ENCODE data around the gene RGS6. TPM values are rescaled to one million over a fixed set of nuclear protein-coding genes. Genes with fewer than 3 reads are reported as not detected.

The RGS6 gene
- total and polyA plus RNA-seq, 5 donors from 2014 or later, result 0.13 to 1.5 (median 0.69) TPM

DNA sequence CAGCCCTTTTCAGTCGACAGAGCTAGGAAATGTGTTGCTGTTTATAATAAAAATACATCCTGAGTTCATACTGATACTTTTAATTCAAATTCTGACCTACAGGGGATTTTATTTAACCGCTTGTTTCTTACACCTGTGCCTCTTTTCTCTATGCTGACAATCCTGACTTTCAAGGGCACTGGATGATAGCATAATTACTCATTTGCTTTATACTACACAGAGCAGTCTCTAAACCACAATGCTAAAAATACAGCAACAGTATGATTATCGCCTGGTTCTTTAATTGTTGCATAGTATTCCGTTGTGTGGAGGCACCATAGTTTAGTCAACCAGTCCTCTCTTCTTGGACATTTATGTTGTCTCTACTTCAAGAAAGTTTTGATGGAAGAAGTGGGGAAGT is 588.8 kb downstream of the RGS6 start:
- no peak for ATAC-seq (ENCODE audit: low read depth in 2 of 2)
- peaks cover 49% of the 10 kb centered on the region for H3K4me1 ChIP-seq (ENCODE audit: control insufficient read depth, insufficient read depth, low read length, poor library complexity, severe bottlenecking)
- no peaks in the 10 kb centered on the region for H3K36me3 ChIP-seq (ENCODE audit: control insufficient read depth, insufficient read depth, low read length)
- peaks cover 27 to 67% (median 47%) of the 10 kb centered on the region in 4 donors for H3K4me1 Mint-ChIP-seq
- peaks cover 4% of the 10 kb centered on the region for H3K27me3 Mint-ChIP-seq
- H3K27me3 ChIP-seq (ENCODE audit: control insufficient read depth, insufficient read depth, low read length), result no peaks in the 10 kb centered on the region
- H3K4me3 Mint-ChIP-seq, result no peak overlapping the region
- no peak for DNase-seq
- H3K9me3 Mint-ChIP-seq, result peaks cover 0 to 9% (median 0%) of the 10 kb centered on the region in 7 donors
- H3K9me3 ChIP-seq (ENCODE audit: control insufficient read depth in 2 of 2, low read length in 2 of 2), result no peaks in the 10 kb centered on the region
- no peak overlapping the region for H3K4me3 ChIP-seq (ENCODE audit: low read depth, low read length)
- H3K27ac Mint-ChIP-seq, result no peak overlapping the region
- no peaks in the 10 kb centered on the region for H3K36me3 Mint-ChIP-seq
- no peak overlapping the region for H3K27ac ChIP-seq (ENCODE audit: insufficient read depth, low read length, poor library complexity, severe bottlenecking)

DNA sequence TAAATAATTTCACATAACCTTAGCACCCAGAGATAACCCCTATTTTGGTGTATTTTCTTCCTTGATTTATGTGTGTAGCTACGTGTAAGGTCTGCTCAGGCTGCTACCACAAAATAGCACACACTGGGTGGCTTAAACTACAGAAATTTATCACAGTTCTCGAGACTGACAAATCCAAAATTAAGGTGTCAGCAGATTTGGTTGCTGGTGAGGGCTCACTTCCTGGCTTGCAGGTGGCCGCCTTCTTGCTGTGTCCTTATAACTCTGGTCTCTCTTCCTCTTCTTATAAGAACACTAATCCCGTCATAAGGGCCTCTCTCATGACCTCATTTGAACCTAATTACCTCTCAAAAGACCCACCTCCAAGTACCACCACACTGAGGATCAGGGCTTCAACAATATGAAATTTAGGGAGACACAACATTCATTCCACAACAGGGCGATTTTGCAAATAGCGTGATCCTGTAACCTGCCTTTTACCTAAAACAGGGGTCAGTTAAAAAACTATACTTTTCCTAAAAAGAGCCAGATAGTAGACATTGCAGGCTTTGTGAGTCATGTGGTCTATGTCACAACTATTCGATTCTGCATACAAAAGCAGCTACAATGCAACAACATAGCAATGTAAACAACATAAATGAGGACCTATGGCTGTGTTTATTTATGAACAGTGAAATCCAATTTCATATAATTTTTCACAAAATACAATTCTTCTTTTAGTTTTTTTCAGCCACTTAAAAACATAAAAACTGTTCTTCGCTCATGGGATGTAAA is 589.9 kb downstream of the RGS6 start:
- no peak overlapping the region for H3K4me3 ChIP-seq (ENCODE audit: low read depth, low read length)
- Mint-ChIP-seq H3K27me3 (peaks cover 4% of the 10 kb centered on the region), H3K9me3 (peaks cover 0 to 9% (median 0%) of the 10 kb centered on the region in 7 donors), H3K27ac (no peak overlapping the region), H3K4me3 (peak overlapping the region in 1 of 4 donors; percentile 66), H3K36me3 (no peaks in the 10 kb centered on the region), H3K4me1 (peaks cover 21 to 62% (median 43%) of the 10 kb centered on the region in 4 donors)
- no peaks in the 10 kb centered on the region for H3K9me3 ChIP-seq (ENCODE audit: control insufficient read depth in 2 of 2, low read length in 2 of 2)
- ATAC-seq (ENCODE audit: low read depth in 2 of 2), result no peak
- H3K4me1 ChIP-seq (ENCODE audit: control insufficient read depth, insufficient read depth, low read length, poor library complexity, severe bottlenecking), result peaks cover 41% of the 10 kb centered on the region
- no peaks in the 10 kb centered on the region for H3K27me3 ChIP-seq (ENCODE audit: control insufficient read depth, insufficient read depth, low read length)
- DNase-seq, result no peak
- no peak overlapping the region for H3K27ac ChIP-seq (ENCODE audit: insufficient read depth, low read length, poor library complexity, severe bottlenecking)
- no peaks in the 10 kb centered on the region for H3K36me3 ChIP-seq (ENCODE audit: control insufficient read depth, insufficient read depth, low read length)

DNA sequence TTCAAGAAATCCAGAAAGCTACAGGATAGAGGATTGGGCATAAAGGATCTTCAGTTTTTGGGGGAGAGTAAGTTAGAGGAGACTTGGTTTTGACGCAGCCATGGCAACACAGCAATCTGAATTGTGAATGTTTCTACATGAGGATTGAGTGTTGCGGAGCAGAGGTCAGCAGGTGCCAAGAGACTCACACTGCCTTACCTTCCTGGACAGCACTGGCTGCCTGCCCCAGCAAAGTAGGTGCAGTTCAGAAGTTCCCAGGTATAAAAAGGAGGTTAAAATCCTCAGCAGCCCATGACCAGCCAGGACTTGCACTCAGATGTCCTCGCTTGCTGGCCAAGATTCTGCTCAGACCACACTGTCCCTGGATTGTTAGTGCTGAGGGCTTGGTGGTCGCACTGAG is 590.6 kb downstream of the RGS6 start:
- Mint-ChIP-seq H3K9me3 (peaks cover 0 to 9% (median 0%) of the 10 kb centered on the region in 7 donors), H3K27me3 (peaks cover 4% of the 10 kb centered on the region), H3K4me3 (peak overlapping the region in 1 of 4 donors; percentile 66), H3K4me1 (peaks cover 20 to 55% (median 39%) of the 10 kb centered on the region in 4 donors), H3K27ac (no peak overlapping the region), H3K36me3 (no peaks in the 10 kb centered on the region)
- DNase-seq, result no peak
- Histone ChIP-seq H3K36me3 (ENCODE audit: control insufficient read depth, insufficient read depth, low read length) (no peaks in the 10 kb centered on the region), H3K9me3 (ENCODE audit: control insufficient read depth in 2 of 2, low read length in 2 of 2) (no peaks in the 10 kb centered on the region), H3K4me3 (ENCODE audit: low read depth, low read length) (no peak overlapping the region), H3K27ac (ENCODE audit: insufficient read depth, low read length, poor library complexity, severe bottlenecking) (no peak overlapping the region), H3K4me1 (ENCODE audit: control insufficient read depth, insufficient read depth, low read length, poor library complexity, severe bottlenecking) (peaks cover 34% of the 10 kb centered on the region), H3K27me3 (ENCODE audit: control insufficient read depth, insufficient read depth, low read length) (no peaks in the 10 kb centered on the region)
- no peak for ATAC-seq (ENCODE audit: low read depth in 2 of 2)

DNA sequence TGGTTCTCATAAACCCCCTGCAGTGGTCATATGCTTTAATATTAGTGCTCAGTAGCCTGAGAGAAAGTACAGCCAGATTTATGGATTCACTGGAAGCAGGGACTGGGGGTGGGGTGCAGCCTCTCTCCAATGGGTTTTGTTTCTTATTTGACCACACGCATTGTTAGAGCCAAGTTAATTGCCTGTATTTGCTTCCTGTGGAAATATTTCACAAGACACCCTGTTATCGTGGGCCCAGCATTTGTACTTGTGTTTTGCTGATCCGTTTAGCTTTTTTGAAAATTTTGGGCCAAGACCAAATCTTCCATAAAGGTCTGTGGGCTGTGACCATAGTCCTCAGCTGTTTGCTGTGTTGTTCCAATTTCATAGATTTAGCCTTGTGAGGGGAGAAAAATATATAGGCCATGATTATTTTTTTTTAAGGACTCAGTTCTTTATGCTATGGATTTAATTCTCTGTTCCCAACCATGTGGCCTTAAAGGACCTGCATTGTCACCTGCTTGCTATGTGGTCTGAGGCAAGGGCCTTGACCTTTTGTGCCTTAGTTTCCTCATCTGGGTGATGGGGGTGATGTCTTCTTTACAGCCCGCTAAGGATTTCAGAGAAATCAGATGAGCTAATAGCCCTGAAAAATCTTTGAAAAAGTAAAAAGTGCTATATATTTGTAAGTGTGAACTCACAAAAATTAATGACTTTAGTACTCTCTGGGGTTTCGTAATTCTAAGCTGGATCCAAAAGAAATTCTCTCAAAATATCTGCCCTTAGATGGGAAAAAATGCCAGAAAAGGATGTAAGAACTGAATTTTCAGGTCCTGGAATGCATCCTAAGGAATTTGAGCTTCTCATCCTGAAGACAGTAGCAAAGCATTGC is 591.4 kb downstream of the RGS6 start:
- no peak overlapping the region for H3K4me3 ChIP-seq (ENCODE audit: low read depth, low read length)
- H3K4me3 Mint-ChIP-seq, result no peak overlapping the region
- H3K9me3 ChIP-seq (ENCODE audit: control insufficient read depth in 2 of 2, low read length in 2 of 2), result no peaks in the 10 kb centered on the region
- no peaks in the 10 kb centered on the region for H3K27me3 ChIP-seq (ENCODE audit: control insufficient read depth, insufficient read depth, low read length)
- peaks cover 29% of the 10 kb centered on the region for H3K4me1 ChIP-seq (ENCODE audit: control insufficient read depth, insufficient read depth, low read length, poor library complexity, severe bottlenecking)
- peaks cover 3% of the 10 kb centered on the region for H3K36me3 Mint-ChIP-seq
- H3K9me3 Mint-ChIP-seq, result peaks cover 0 to 9% (median 0%) of the 10 kb centered on the region in 7 donors
- no peak for DNase-seq
- no peak for ATAC-seq (ENCODE audit: low read depth in 2 of 2)
- H3K27me3 Mint-ChIP-seq, result peaks cover 3% of the 10 kb centered on the region
- no peak overlapping the region for H3K27ac ChIP-seq (ENCODE audit: insufficient read depth, low read length, poor library complexity, severe bottlenecking)
- no peak overlapping the region for H3K27ac Mint-ChIP-seq
- peaks cover 14 to 53% (median 33%) of the 10 kb centered on the region in 4 donors for H3K4me1 Mint-ChIP-seq
- H3K36me3 ChIP-seq (ENCODE audit: control insufficient read depth, insufficient read depth, low read length), result no peaks in the 10 kb centered on the region

DNA sequence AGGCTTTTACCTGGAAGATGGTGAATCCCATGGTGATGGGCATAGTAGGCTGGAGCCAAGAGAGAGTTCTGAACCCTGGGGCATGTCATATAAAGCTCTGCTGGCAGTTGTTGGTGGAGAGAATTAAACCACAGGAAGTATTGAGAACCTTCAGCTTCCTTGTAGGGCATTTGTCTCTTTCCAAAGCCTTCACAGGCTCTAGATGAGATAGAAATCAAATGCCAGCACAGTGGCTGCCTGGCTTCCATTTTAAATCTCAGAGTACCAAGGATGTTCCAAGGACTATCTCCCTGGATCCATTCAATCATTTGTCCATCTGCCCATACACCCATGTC is 592.0 kb downstream of the RGS6 start:
- Mint-ChIP-seq H3K27me3 (no peaks in the 10 kb centered on the region), H3K4me1 (peaks cover 11 to 47% (median 27%) of the 10 kb centered on the region in 4 donors), H3K9me3 (peaks cover 0 to 9% (median 0%) of the 10 kb centered on the region in 7 donors), H3K27ac (no peak overlapping the region), H3K36me3 (peaks cover 3% of the 10 kb centered on the region), H3K4me3 (no peak overlapping the region)
- Histone ChIP-seq H3K27ac (ENCODE audit: insufficient read depth, low read length, poor library complexity, severe bottlenecking) (no peak overlapping the region), H3K36me3 (ENCODE audit: control insufficient read depth, insufficient read depth, low read length) (no peaks in the 10 kb centered on the region), H3K9me3 (ENCODE audit: control insufficient read depth in 2 of 2, low read length in 2 of 2) (no peaks in the 10 kb centered on the region), H3K27me3 (ENCODE audit: control insufficient read depth, insufficient read depth, low read length) (no peaks in the 10 kb centered on the region), H3K4me3 (ENCODE audit: low read depth, low read length) (no peak overlapping the region), H3K4me1 (ENCODE audit: control insufficient read depth, insufficient read depth, low read length, poor library complexity, severe bottlenecking) (peaks cover 23% of the 10 kb centered on the region)
- no peak for DNase-seq
- ATAC-seq (ENCODE audit: low read depth in 2 of 2), result no peak

DNA sequence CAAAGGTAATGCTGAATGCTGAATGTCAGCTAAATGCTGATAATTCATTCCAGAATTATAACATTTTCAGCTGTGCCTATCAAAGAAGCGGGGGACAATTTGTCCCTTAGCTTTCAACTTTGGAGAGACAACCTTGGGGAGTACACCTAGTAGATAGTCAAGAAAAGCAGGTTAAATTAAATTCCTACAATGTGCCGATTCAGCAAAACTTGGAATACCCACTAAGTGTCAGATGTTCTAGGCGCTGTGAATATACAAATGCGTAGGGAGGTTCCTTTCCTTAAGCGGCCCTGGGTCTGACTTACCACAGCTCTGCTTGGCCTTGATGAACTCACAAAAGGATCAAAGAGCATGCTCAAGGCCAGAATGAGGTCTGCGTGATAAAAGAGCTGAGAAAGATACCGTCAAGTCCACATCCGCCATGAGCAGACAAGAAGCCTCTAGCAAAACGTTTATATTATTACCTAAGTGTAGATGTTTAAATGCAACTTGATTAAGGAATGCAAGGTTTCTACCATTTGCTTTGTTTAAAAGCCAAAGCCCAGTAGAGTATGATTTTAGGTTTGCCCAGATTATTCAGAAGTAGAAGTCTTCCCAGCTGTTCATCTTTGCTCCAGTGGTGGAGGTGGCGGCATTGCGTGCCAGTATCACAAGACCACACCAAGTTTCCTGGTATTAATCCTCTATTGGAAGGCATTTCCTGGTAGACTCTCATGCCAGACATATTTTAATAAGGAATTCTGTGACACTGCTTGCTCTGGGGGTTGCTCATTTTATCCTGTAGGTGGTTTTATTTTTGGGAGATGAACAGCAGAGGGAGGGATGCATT is 593.1 kb downstream of the RGS6 start:
- H3K9me3 Mint-ChIP-seq, result peaks cover 0 to 4% (median 0%) of the 10 kb centered on the region in 7 donors

GRCh38 chr14:72527591-72527990 is 595.4 kb downstream of the RGS6 start:
- Mint-ChIP-seq H3K27me3 (peaks cover 4% of the 10 kb centered on the region), H3K4me3 (no peak overlapping the region), H3K27ac (no peak overlapping the region), H3K36me3 (peaks cover 3% of the 10 kb centered on the region), H3K9me3 (peaks cover 0 to 5% (median 0%) of the 10 kb centered on the region in 7 donors), H3K4me1 (peaks cover 12 to 36% (median 16%) of the 10 kb centered on the region in 4 donors)
- H3K9me3 ChIP-seq (ENCODE audit: control insufficient read depth in 2 of 2, low read length in 2 of 2), result no peaks in the 10 kb centered on the region
- H3K27ac ChIP-seq (ENCODE audit: insufficient read depth, low read length, poor library complexity, severe bottlenecking), result no peak overlapping the region
- H3K4me3 ChIP-seq (ENCODE audit: low read depth, low read length), result no peak overlapping the region
- DNase-seq, result no peak
- ATAC-seq (ENCODE audit: low read depth in 2 of 2), result no peak
- H3K4me1 ChIP-seq (ENCODE audit: control insufficient read depth, insufficient read depth, low read length, poor library complexity, severe bottlenecking), result peaks cover 23% of the 10 kb centered on the region
- no peaks in the 10 kb centered on the region for H3K36me3 ChIP-seq (ENCODE audit: control insufficient read depth, insufficient read depth, low read length)
- H3K27me3 ChIP-seq (ENCODE audit: control insufficient read depth, insufficient read depth, low read length), result no peaks in the 10 kb centered on the region

More for the DNA sequence above, 593.1 kb downstream of the RGS6 start:
- Mint-ChIP-seq H3K27ac (no peak overlapping the region), H3K27me3 (no peaks in the 10 kb centered on the region), H3K4me1 (peaks cover 6 to 42% (median 19%) of the 10 kb centered on the region in 4 donors), H3K36me3 (peaks cover 3% of the 10 kb centered on the region), H3K4me3 (no peak overlapping the region)
- ATAC-seq (ENCODE audit: low read depth in 2 of 2), result no peak
- no peaks in the 10 kb centered on the region for H3K27me3 ChIP-seq (ENCODE audit: control insufficient read depth, insufficient read depth, low read length)
- no peak overlapping the region for H3K4me3 ChIP-seq (ENCODE audit: low read depth, low read length)
- peaks cover 16% of the 10 kb centered on the region for H3K4me1 ChIP-seq (ENCODE audit: control insufficient read depth, insufficient read depth, low read length, poor library complexity, severe bottlenecking)
- no peaks in the 10 kb centered on the region for H3K36me3 ChIP-seq (ENCODE audit: control insufficient read depth, insufficient read depth, low read length)
- no peak overlapping the region for H3K27ac ChIP-seq (ENCODE audit: insufficient read depth, low read length, poor library complexity, severe bottlenecking)
- H3K9me3 ChIP-seq (ENCODE audit: control insufficient read depth in 2 of 2, low read length in 2 of 2), result no peaks in the 10 kb centered on the region
- no peak for DNase-seq
